HG03064 (cell line): Measurements from ENCODE around the gene HOXB4.

Experiments used
- ATAC-seq: cut with Tn5 transposase; IDR thresholded peaks from one replicate; pipeline ENCODE4 v1.9.1; 2021; ENCODE audit warnings: low read depth; ENCODE audit not compliant: unreplicated experiment

HOXB4 gene

GRCh38 chr17:48615047-48615962 is 37.2 kb upstream of the HOXB4 start, which contains the start of gene HOXB8:
TSS of gene HOXB8 (minus strand) at chr17:48615292. CDS start at chr17:48614704, 588 bp downstream.
- no peak for ATAC-seq

GRCh38 chr17:48613862-48614694 is 35.9 kb upstream of the HOXB4 start:
- ATAC-seq, result no peak

- no peak for ATAC-seq
Measured at GRCh38 chr17:48612854-48613691, 34.9 kb upstream of the HOXB4 start.

GRCh38 chr17:48612456-48612853 is 34.3 kb upstream of the HOXB4 start:
- no peak for ATAC-seq

- no peak for ATAC-seq
Measured at GRCh38 chr17:48611681-48612455, 33.7 kb upstream of the HOXB4 start.

GRCh38 chr17:48611213-48611612 is 33.1 kb upstream of the HOXB4 start:
- ATAC-seq, result no peak

- ATAC-seq, result no peak
Measured at GRCh38 chr17:48610282-48611211, 32.4 kb upstream of the HOXB4 start, which contains the start of gene HOXB7. TSS of gene HOXB7 (minus strand) at chr17:48611017. CDS start at chr17:48610918, 99 bp downstream.

GRCh38 chr17:48609759-48610281 is 31.7 kb upstream of the HOXB4 start:
- no peak for ATAC-seq

GRCh38 chr17:48609033-48609432 is 30.9 kb upstream of the HOXB4 start:
- ATAC-seq, result no peak

GRCh38 chr17:48608494-48608834 is 30.3 kb upstream of the HOXB4 start:
- ATAC-seq, result no peak

- ATAC-seq, result no peak
Measured at GRCh38 chr17:48606892-48607614, 28.9 kb upstream of the HOXB4 start.

- no peak for ATAC-seq
Measured at GRCh38 chr17:48605991-48606891, 28.1 kb upstream of the HOXB4 start.

GRCh38 chr17:48605409-48605919 is 27.3 kb upstream of the HOXB4 start:
- ATAC-seq, result no peak

- no peak for ATAC-seq
Measured at GRCh38 chr17:48604770-48605329, 26.7 kb upstream of the HOXB4 start, which contains the start of gene HOXB6. TSS of gene HOXB6 (minus strand) at chr17:48604986. CDS start at chr17:48598150, 6,836 bp downstream.

- no peak for ATAC-seq
Measured at GRCh38 chr17:48603959-48604769, 26.0 kb upstream of the HOXB4 start.
